SK-N-SH treated with all-trans-retinoic acid at 6 μM for 48 hours (cell line): Measurements from ENCODE around the gene ARMH1.

ENCODE experiments used
- ATAC-seq: fragments of 200-7000 bp; cut with Tn5 transposase; 3 replicates; pipeline ENCODE4 v1.9.1; 2020; ENCODE audit warnings: mild to moderate bottlenecking, moderate library complexity
- ARNTL ChIP-seq: fragments of 450-650 bp; formaldehyde crosslinking; IDR thresholded peaks from 2 replicates; pipeline ENCODE4 v1.5.0; 2020; ENCODE audit warnings: low read depth, mild to moderate bottlenecking, moderate library complexity, borderline replicate concordance
- BACH2 ChIP-seq: fragments of 250-450 bp; sonication (Bioruptor Pico); IDR thresholded peaks from 2 replicates; pipeline ENCODE4 v1.9.0; 2021; ENCODE audit warnings: mild to moderate bottlenecking, borderline replicate concordance
- CREB5 ChIP-seq: fragments of 250-450 bp; sonication (Bioruptor Pico); IDR thresholded peaks from 2 replicates; pipeline ENCODE4 v1.5.1; 2020; ENCODE audit warnings: low read depth, mild to moderate bottlenecking, moderate library complexity
- CSDC2 ChIP-seq: fragments of 250-450 bp; sonication (Bioruptor Pico); IDR thresholded peaks from 2 replicates; pipeline ENCODE4 v1.5.0; 2020; ENCODE audit warnings: mild to moderate bottlenecking, moderate library complexity
- ESRRG ChIP-seq: fragments of 250-450 bp; sonication (Bioruptor Pico); IDR thresholded peaks from 2 replicates; pipeline ENCODE4 v1.6.1; 2021; ENCODE audit warnings: mild to moderate bottlenecking
- ISL1 ChIP-seq: fragments of 250-450 bp; sonication (Bioruptor Pico); IDR thresholded peaks from 2 replicates; pipeline ENCODE4 v2.1.2; 2022; ENCODE audit warnings: mild to moderate bottlenecking, moderate library complexity
- OSR1 ChIP-seq: fragments of 250-450 bp; sonication (Bioruptor Pico); IDR thresholded peaks from 2 replicates; pipeline ENCODE4 v1.8.0; 2022; ENCODE audit warnings: moderate library complexity, mild to moderate bottlenecking, inconsistent platforms
- PATZ1 ChIP-seq: fragments of 250-450 bp; sonication (Bioruptor Pico); IDR thresholded peaks from 2 replicates; pipeline ENCODE4 v1.8.0; 2020; ENCODE audit warnings: mild to moderate bottlenecking, moderate library complexity, borderline replicate concordance
- POU6F1 ChIP-seq: fragments of 250-450 bp; sonication (Bioruptor Pico); IDR thresholded peaks from 2 replicates; pipeline ENCODE4 v1.8.0; 2021; ENCODE audit warnings: low read depth, mild to moderate bottlenecking, moderate library complexity, borderline replicate concordance
- PPARA ChIP-seq: fragments of 250-450 bp; sonication (Bioruptor Pico); IDR thresholded peaks from 2 replicates; pipeline ENCODE4 v1.5.0; 2020; ENCODE audit warnings: mild to moderate bottlenecking, borderline replicate concordance
- RARB ChIP-seq: fragments of 250-450 bp; sonication (Bioruptor Pico); IDR thresholded peaks from 2 replicates; pipeline ENCODE4 v1.8.0; 2021; ENCODE audit warnings: mild to moderate bottlenecking, moderate library complexity
- SNAI2 ChIP-seq: fragments of 250-450 bp; sonication (Bioruptor Pico); IDR thresholded peaks from 2 replicates; pipeline ENCODE4 v1.5.0; 2020; ENCODE audit warnings: mild to moderate bottlenecking, moderate library complexity
- TCF4 ChIP-seq: fragments of 250-450 bp; sonication (Bioruptor Pico); IDR thresholded peaks from 2 replicates; pipeline ENCODE4 v1.8.0; 2021; ENCODE audit warnings: mild to moderate bottlenecking, moderate library complexity, borderline replicate concordance
- TSHZ2 ChIP-seq: fragments of 250-450 bp; sonication (Bioruptor Pico); IDR thresholded peaks from 2 replicates; pipeline ENCODE4 v1.5.0; 2020; ENCODE audit warnings: mild to moderate bottlenecking, moderate library complexity
- ZC3H10 ChIP-seq: fragments of 250-450 bp; sonication (Bioruptor Pico); IDR thresholded peaks from 2 replicates; pipeline ENCODE4 v1.5.1; 2021; ENCODE audit warnings: mild to moderate bottlenecking, moderate library complexity
- ZFP3 ChIP-seq: fragments of 250-450 bp; sonication (Bioruptor Pico); IDR thresholded peaks from 2 replicates; pipeline ENCODE4 v1.5.0; 2020; ENCODE audit warnings: mild to moderate bottlenecking, moderate library complexity
- ZFP30 ChIP-seq: fragments of 450-650 bp; formaldehyde crosslinking; IDR thresholded peaks from 2 replicates; pipeline ENCODE4 v1.5.0; 2022; ENCODE audit warnings: mild to moderate bottlenecking, moderate library complexity
- ZNF565 ChIP-seq: fragments of 450-650 bp; formaldehyde crosslinking; conservative IDR thresholded peaks from 2 replicates; pipeline ENCODE4 v1.5.0; 2020; ENCODE audit warnings: low read depth, mild to moderate bottlenecking, moderate library complexity
- ZNF70 ChIP-seq: fragments of 450-650 bp; formaldehyde crosslinking; IDR thresholded peaks from 2 replicates; pipeline ENCODE4 v1.5.0; 2020; ENCODE audit warnings: mild to moderate bottlenecking, moderate library complexity
- ZNF8 ChIP-seq: fragments of 450-650 bp; formaldehyde crosslinking; IDR thresholded peaks from 2 replicates; pipeline ENCODE4 v1.5.0; 2020; ENCODE audit warnings: mild to moderate bottlenecking, moderate library complexity

The ARMH1 gene

GRCh38 chr1:44632598-44632997, 41.9 kb upstream of the ARMH1 start:
- TF ChIP-seq ZFP3 (no peak), PPARA (CRISPR knock-in tag) (0 out of 2 replicates have a peak, but pooled peaks have one; percentile 43)
- ATAC-seq, result peak; percentile 33

GRCh38 chr1:44634606-44635189, 39.8 kb upstream of the ARMH1 start:
- TF ChIP-seq TCF4 (CRISPR knock-in tag) (no peak), ISL1 (no peak), ESRRG (CRISPR knock-in tag) (no peak), ZFP30 (no peak), BACH2 (CRISPR knock-in tag) (no peak), ZNF8 (no peak), RARB (CRISPR knock-in tag) (no peak), OSR1 (CRISPR knock-in tag) (no peak), ZC3H10 (CRISPR knock-in tag) (no peak), TSHZ2 (CRISPR knock-in tag) (no peak), CREB5 (CRISPR knock-in tag) (no peak)
- TF ChIP-seq, all 23 proteins: peak for 0
- no peak for ATAC-seq

GRCh38 chr1:44635439-44635838, 39.1 kb upstream of the ARMH1 start:
- ATAC-seq, result no peak
- TF ChIP-seq PPARA (CRISPR knock-in tag) (no peak), ZNF8 (no peak), ARNTL (CRISPR knock-in tag) (no peak), ZFP30 (no peak), CREB5 (CRISPR knock-in tag) (no peak), ESRRG (CRISPR knock-in tag) (no peak), PATZ1 (CRISPR knock-in tag) (no peak), TCF4 (CRISPR knock-in tag) (no peak), SNAI2 (CRISPR knock-in tag) (no peak)
- TF ChIP-seq, all 23 proteins: peak for 0

- ATAC-seq, result no peak
- TF ChIP-seq SNAI2 (CRISPR knock-in tag) (no peak), ZNF8 (no peak), ZNF70 (CRISPR knock-in tag) (no peak), PATZ1 (CRISPR knock-in tag) (no peak), CREB5 (CRISPR knock-in tag) (no peak), BACH2 (CRISPR knock-in tag) (no peak), CSDC2 (CRISPR knock-in tag) (no peak), POU6F1 (no peak), OSR1 (CRISPR knock-in tag) (no peak), ZFP3 (no peak), ZNF565 (CRISPR knock-in tag) (no peak)
Observed at GRCh38 chr1:44636083-44636687, 38.3 kb upstream of the ARMH1 start.
